Measurements from ENCODE around the gene CYP19A1.
"Not testable (repeated sequence)": the region's sequence is repeated elsewhere in the genome, so short reads cannot be mapped to it uniquely, and the experiment has no call there.

The CYP19A1 gene

GRCh38 chr15:51201581-51201980 is 136.8 kb downstream of the CYP19A1 start:
- no peak for FAIRE-seq

- no peak for FAIRE-seq
Observed at GRCh38 chr15:51200792-51201191, 137.6 kb downstream of the CYP19A1 start.

GRCh38 chr15:51199541-51199940 is 138.9 kb downstream of the CYP19A1 start:
- FAIRE-seq = no peak

- no peak for FAIRE-seq
Observed at GRCh38 chr15:51198701-51199232, 139.6 kb downstream of the CYP19A1 start.

GRCh38 chr15:51195459-51195858 is 142.9 kb downstream of the CYP19A1 start:
- FAIRE-seq = no peak

- no peak for FAIRE-seq
Observed at GRCh38 chr15:51193979-51194378, 144.4 kb downstream of the CYP19A1 start.

GRCh38 chr15:51193526-51193925 is 144.9 kb downstream of the CYP19A1 start:
- no peak for FAIRE-seq

- FAIRE-seq = no peak
Observed at GRCh38 chr15:51192521-51193280, 145.7 kb downstream of the CYP19A1 start.

- no peak for FAIRE-seq
Observed at GRCh38 chr15:51191766-51192165, 146.6 kb downstream of the CYP19A1 start.

- no peak for FAIRE-seq
Observed at GRCh38 chr15:51191072-51191670, 147.2 kb downstream of the CYP19A1 start.

- FAIRE-seq = no peak
Observed at GRCh38 chr15:51190424-51191068, 147.8 kb downstream of the CYP19A1 start.

GRCh38 chr15:51189669-51190385 is 148.6 kb downstream of the CYP19A1 start:
- no peak for FAIRE-seq

GRCh38 chr15:51188791-51189190 is 149.6 kb downstream of the CYP19A1 start:
- not testable (repeated sequence) for FAIRE-seq

GRCh38 chr15:51186891-51187290 is 151.5 kb downstream of the CYP19A1 start:
- FAIRE-seq = no peak

GRCh38 chr15:51186181-51186705 is 152.2 kb downstream of the CYP19A1 start:
- FAIRE-seq = no peak

- FAIRE-seq = no peak
Observed at GRCh38 chr15:51185213-51186159, 152.9 kb downstream of the CYP19A1 start.

GRCh38 chr15:51184627-51185026 is 153.8 kb downstream of the CYP19A1 start:
- no peak for FAIRE-seq

- no peak for FAIRE-seq
Observed at GRCh38 chr15:51183076-51183475, 155.3 kb downstream of the CYP19A1 start.

- no peak for FAIRE-seq
Observed at GRCh38 chr15:51181905-51182304, 156.5 kb downstream of the CYP19A1 start.

GRCh38 chr15:51181221-51181620 is 157.2 kb downstream of the CYP19A1 start:
- FAIRE-seq = no peak

GRCh38 chr15:51180534-51180933 is 157.9 kb downstream of the CYP19A1 start:
- no peak for FAIRE-seq

- FAIRE-seq = no peak
Observed at GRCh38 chr15:51180011-51180410, 158.4 kb downstream of the CYP19A1 start.

Data from islet of Langerhans (tissue), 1 donor.